ENCODE measurements around the gene CSNK1E. TPM values are rescaled to one million over a fixed set of nuclear protein-coding genes. Genes with fewer than 3 reads are reported as not detected.

CSNK1E gene
- total and polyA plus RNA-seq, 2 of the 8 experiments (the other 6 are each of a cell fraction or from before 2014, with no cell fraction given), result 247 to 263 TPM

DNA sequence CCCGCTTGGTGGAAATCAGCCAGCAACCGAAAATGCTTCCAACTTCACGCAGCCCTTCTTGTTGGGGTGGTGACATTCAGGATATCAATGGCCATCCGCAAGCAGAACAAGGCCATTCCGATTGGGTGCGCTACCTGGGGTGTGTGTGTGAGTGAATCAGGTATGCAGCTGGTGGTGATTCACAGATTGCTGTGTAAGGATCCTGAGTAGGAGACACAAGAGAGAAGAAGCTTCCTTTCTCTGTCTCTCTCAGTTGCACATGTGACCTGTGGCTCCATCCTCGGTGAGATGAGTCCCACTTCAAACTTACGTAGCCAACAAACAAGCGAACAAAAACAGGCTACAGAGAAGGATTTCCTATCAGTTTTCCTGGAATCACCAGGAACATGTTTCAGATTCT is 34.8 kb downstream of the CSNK1E start:
- no peak for FAIRE-seq
- 0 out of 2 replicates have a peak, but pooled peaks cover 2% of the 10 kb centered on the region for H3K23me2 ChIP-seq (ENCODE audit: low read depth, low read length)
- H2BK12ac ChIP-seq (ENCODE audit: low read depth, low read length), result no peak overlapping the region
- DNase-seq (ENCODE audit: low read depth in 1 of 2, low spot score in 2 of 2), result no peak
- H3K4me2 ChIP-seq (ENCODE audit: insufficient read depth in 1 of 2, low read depth in 2 of 2, low read length in 2 of 2), result no peak overlapping the region
- no peak overlapping the region for H2BK120ac ChIP-seq (replicated peaks; ENCODE audit: low read depth, low read length)
- no peak overlapping the region for H2BK15ac ChIP-seq (ENCODE audit: low read length)
- no peaks in the 10 kb centered on the region for H3K27me3 ChIP-seq (replicated peaks in 1 of 4; ENCODE audit: control insufficient read depth in 3 of 4, extremely low read depth in 1 of 4, insufficient read depth in 3 of 4, low read length in 3 of 4)
- POLR2A ChIA-PET (ENCODE audit: partially characterized antibody), result interaction anchor here (10.6 kb wide), 1 partner anchor 10 kb away, joined by 81 read pairs; the partner anchor contains the start of gene TMEM184B
- no peak overlapping the region for H3K9ac ChIP-seq (replicated peaks in 1 of 4; ENCODE audit: extremely low read depth in 1 of 4, low read depth in 3 of 4, low read length in 3 of 4)
- no peak overlapping the region for H4K5ac ChIP-seq (ENCODE audit: insufficient read length, low read depth, low read length)
- H4K20me1 ChIP-seq (replicated peaks in 1 of 2; ENCODE audit: control insufficient read depth in 1 of 2, insufficient read depth in 2 of 2, low read length in 2 of 2), result peaks cover 0 to 3% of the 10 kb centered on the region in 2 experiments
- H2AK5ac ChIP-seq (ENCODE audit: low read depth, low read length), result no peak overlapping the region
- H3K14ac ChIP-seq (ENCODE audit: insufficient read length), result no peak overlapping the region
- no peak overlapping the region for H3K4me3 ChIP-seq (ENCODE audit: extremely low read depth in 1 of 4, insufficient read depth in 2 of 4, low read depth in 3 of 4, low read length in 4 of 4)
- peaks cover 0 to 3% (median 0%) of the 10 kb centered on the region in 4 experiments; a peak in 1 of 8 replicates for H3K36me3 ChIP-seq (ENCODE audit: control insufficient read depth in 2 of 4, insufficient read depth in 4 of 4, low read length in 3 of 4)
- no peak overlapping the region for H3K27ac ChIP-seq (ENCODE audit: low read depth, low read length)
- no peak overlapping the region for H3K56ac ChIP-seq (replicated peaks; ENCODE audit: insufficient read length, low read depth, low read length)
- H2BK20ac ChIP-seq (ENCODE audit: low read length), result no peak overlapping the region
- whole genome bisulfite sequencing, 2 experiments (ENCODE audit: extremely low coverage in 1 of 2, insufficient coverage in 1 of 2, insufficient read length in 1 of 2, insufficient replicate concordance in 2 of 2, low coverage in 1 of 2, low lambda C conversion rate in 2 of 2, missing lambda C conversion rate in 1 of 2), result 95% methylated on average over 9 of the region's 9 CpGs; no CpG with 5 or more reads in 1 of the 2 experiments
- no peaks in the 10 kb centered on the region for H3K79me1 ChIP-seq (ENCODE audit: low read depth, low read length)
- H4K91ac ChIP-seq (replicated peaks; ENCODE audit: insufficient read length, low read length), result no peak overlapping the region
- H3K18ac ChIP-seq (ENCODE audit: extremely low read depth, low read length), result no peak overlapping the region
- H3K23ac ChIP-seq (ENCODE audit: insufficient read length), result no peak overlapping the region
- H3K4ac ChIP-seq (replicated peaks; ENCODE audit: insufficient read length, low read depth, low read length), result no peak overlapping the region
- H2BK5ac ChIP-seq (ENCODE audit: low read depth, low read length), result no peak overlapping the region
- H3K4me1 ChIP-seq (replicated peaks in 1 of 4; ENCODE audit: control insufficient read depth in 3 of 4, insufficient read depth in 4 of 4, low read length in 3 of 4), result peaks cover 0 to 3% (median 2%) of the 10 kb centered on the region in 4 experiments; a peak in 3 of 7 replicates
- H4K8ac ChIP-seq (ENCODE audit: extremely low read depth, insufficient read depth, low read length), result no peak overlapping the region
- no peak overlapping the region for H2AFZ ChIP-seq (ENCODE audit: low read length)
- H3K9me3 ChIP-seq (ENCODE audit: insufficient read depth in 2 of 2, low read depth in 1 of 2, low read length in 1 of 2), result no peaks in the 10 kb centered on the region
- CTCF ChIA-PET (ENCODE audit: partially characterized antibody), result no interaction called here
- no peaks in the 10 kb centered on the region for H3K79me2 ChIP-seq (ENCODE audit: control insufficient read depth in 1 of 2, insufficient read depth in 2 of 2, low read length in 2 of 2)
- no peak for TF ChIP-seq BRCA1 (IDR thresholded peaks at IDR 0.05; ENCODE audit: low read depth, low read length)
- TF ChIP-seq, protein P1, sequence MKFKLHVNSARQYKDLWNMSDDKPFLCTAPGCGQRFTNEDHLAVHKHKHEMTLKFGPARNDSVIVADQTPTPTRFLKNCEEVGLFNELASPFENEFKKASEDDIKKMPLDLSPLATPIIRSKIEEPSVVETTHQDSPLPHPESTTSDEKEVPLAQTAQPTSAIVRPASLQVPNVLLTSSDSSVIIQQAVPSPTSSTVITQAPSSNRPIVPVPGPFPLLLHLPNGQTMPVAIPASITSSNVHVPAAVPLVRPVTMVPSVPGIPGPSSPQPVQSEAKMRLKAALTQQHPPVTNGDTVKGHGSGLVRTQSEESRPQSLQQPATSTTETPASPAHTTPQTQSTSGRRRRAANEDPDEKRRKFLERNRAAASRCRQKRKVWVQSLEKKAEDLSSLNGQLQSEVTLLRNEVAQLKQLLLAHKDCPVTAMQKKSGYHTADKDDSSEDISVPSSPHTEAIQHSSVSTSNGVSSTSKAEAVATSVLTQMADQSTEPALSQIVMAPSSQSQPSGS (IDR thresholded peaks at IDR 0.05; ENCODE audit: low read length), result no peak
- no peak for TF ChIP-seq JUND (IDR thresholded peaks at IDR 0.05; ENCODE audit: low read length)
- TF ChIP-seq, protein P2, sequence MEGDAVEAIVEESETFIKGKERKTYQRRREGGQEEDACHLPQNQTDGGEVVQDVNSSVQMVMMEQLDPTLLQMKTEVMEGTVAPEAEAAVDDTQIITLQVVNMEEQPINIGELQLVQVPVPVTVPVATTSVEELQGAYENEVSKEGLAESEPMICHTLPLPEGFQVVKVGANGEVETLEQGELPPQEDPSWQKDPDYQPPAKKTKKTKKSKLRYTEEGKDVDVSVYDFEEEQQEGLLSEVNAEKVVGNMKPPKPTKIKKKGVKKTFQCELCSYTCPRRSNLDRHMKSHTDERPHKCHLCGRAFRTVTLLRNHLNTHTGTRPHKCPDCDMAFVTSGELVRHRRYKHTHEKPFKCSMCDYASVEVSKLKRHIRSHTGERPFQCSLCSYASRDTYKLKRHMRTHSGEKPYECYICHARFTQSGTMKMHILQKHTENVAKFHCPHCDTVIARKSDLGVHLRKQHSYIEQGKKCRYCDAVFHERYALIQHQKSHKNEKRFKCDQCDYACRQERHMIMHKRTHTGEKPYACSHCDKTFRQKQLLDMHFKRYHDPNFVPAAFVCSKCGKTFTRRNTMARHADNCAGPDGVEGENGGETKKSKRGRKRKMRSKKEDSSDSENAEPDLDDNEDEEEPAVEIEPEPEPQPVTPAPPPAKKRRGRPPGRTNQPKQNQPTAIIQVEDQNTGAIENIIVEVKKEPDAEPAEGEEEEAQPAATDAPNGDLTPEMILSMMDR (IDR thresholded peaks at IDR 0.05; ENCODE audit: control extremely low read depth in 1 of 3, insufficient read depth in 1 of 3, low read depth in 1 of 3, low read length in 3 of 3), result no peak
- no peak for TF ChIP-seq KDM1A (IDR thresholded peaks at IDR 0.05; ENCODE audit: borderline replicate concordance, low read length)
- TF ChIP-seq, protein P3, sequence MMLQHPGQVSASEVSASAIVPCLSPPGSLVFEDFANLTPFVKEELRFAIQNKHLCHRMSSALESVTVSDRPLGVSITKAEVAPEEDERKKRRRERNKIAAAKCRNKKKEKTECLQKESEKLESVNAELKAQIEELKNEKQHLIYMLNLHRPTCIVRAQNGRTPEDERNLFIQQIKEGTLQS (IDR thresholded peaks at IDR 0.05; ENCODE audit: insufficient read depth, low read depth, low read length), result no peak
- no peak for TF ChIP-seq POLR2A (IDR thresholded peaks at IDR 0.05; ENCODE audit: control extremely low read depth in 1 of 2, low read depth in 2 of 2, low read length in 2 of 2)
- no peak for TF ChIP-seq RNF2 (IDR thresholded peaks at IDR 0.05; ENCODE audit: borderline replicate concordance, low read depth, low read length, missing control alignments, poor library complexity, severe bottlenecking)
- TF ChIP-seq SIX5 (IDR thresholded peaks at IDR 0.05; ENCODE audit: low read depth, low read length), result no peak

Data from H1 (cell line).